GM12891 (cell line): ENCODE data around the gene PEX14.

Source experiments
- POLR2A ChIP-seq: IDR thresholded peaks from 2 replicates; pipeline ENCODE4 v1.6.1; 2011; ENCODE audit warnings: low read depth, low read length, control low read depth
- POLR2AphosphoS5 ChIP-seq: IDR thresholded peaks from 2 replicates; pipeline ENCODE4 v1.6.1; 2011; ENCODE audit warnings: low read depth, low read length, control low read depth
- POU2F2 ChIP-seq: IDR thresholded peaks from 2 replicates; pipeline ENCODE4 v1.6.1; 2011; ENCODE audit warnings: low read depth, mild to moderate bottlenecking, control low read depth, low read length, moderate library complexity
- TAF1 ChIP-seq: IDR thresholded peaks from 2 replicates; pipeline ENCODE4 v1.6.1; 2011; ENCODE audit warnings: low read depth, low read length, control low read depth

DNA sequence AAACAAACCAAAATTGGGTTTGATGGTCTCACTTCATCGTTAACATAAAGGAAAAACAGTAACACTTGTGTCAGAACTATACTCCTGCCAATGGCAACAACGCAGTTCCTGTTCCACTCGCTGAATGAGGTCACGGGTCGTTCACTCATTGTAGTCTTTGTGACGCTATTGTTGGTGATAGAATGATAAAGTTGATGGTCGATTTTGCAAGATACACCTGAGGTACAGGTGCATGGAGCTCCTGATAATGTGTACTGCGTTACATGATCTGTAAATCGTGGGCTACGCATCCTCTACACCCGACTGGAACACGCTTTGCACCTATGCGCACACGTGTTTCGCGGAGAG is 44.9 kb upstream of the PEX14 start:
- no peak for TF ChIP-seq POLR2A
- peak; percentile 42; the same call in 1 of the 2 replicates for TF ChIP-seq POLR2AphosphoS5
- TF ChIP-seq POU2F2, result no peak
- no peak for TF ChIP-seq TAF1
